Erythroblast (primary cell): Measurements from ENCODE around the gene NAT16.

Source experiments
- GATA1 ChIP-seq: IDR thresholded peaks from 2 replicates; pipeline ENCODE4 v1.6.1; 2011; ENCODE audit warnings: low read depth, mild to moderate bottlenecking, control low read depth, low read length, moderate library complexity
- POLR2A ChIP-seq: IDR thresholded peaks from 2 replicates; pipeline ENCODE4 v1.6.1; 2011; ENCODE audit warnings: mild to moderate bottlenecking, low read length

- no peak for TF ChIP-seq POLR2A
- no peak for TF ChIP-seq GATA1
These were observed 2.4 kb downstream of the NAT16 start for GRCh38 chr7:101177644-101178043.
